ENCODE results near the gene TTBK2. TPM values are rescaled to one million over a fixed set of nuclear protein-coding genes. Genes with fewer than 3 reads are reported as not detected.

TTBK2 gene
- total and polyA plus RNA-seq, 10 donors: 1.4 to 27.8 (median 19.5) TPM

GRCh38 chr15:42692536-42692935 is 228.0 kb downstream of the TTBK2 start:
- no peak for TF ChIP-seq CTCF (IDR thresholded peaks at IDR 0.05 in 8 of 11, conservative IDR thresholded peaks at IDR 0.05 in 3 of 11)
- TF ChIP-seq POLR2A (IDR thresholded peaks at IDR 0.05): no peak
- no peak for TF ChIP-seq POLR2AphosphoS5 (IDR thresholded peaks at IDR 0.05)
- 80 to 100% (median 100%) methylated on average over 1 of the region's 1 CpG for WGBS, 5 donors
- Histone ChIP-seq H3K9me3 (no peaks in the 10 kb centered on the region), H3K36me3 (peaks cover 0 to 86% (median 8%) of the 10 kb centered on the region in 6 donors), H3K27me3 (replicated peaks in 1 of 7) (no peaks in the 10 kb centered on the region), H3K4me1 (no peaks in the 10 kb centered on the region), H3K27ac (no peak overlapping the region), H3K4me3 (no peak overlapping the region)
- intact Hi-C loops (cut with DNase I; ENCODE audit: low total_unique reads): no loop called here
- no peak for DNase-seq

GRCh38 chr15:42691770-42692169 is 228.8 kb downstream of the TTBK2 start:
- Histone ChIP-seq H3K36me3 (peaks cover 0 to 88% (median 8%) of the 10 kb centered on the region in 6 donors), H3K27ac (no peak overlapping the region), H3K4me1 (no peaks in the 10 kb centered on the region), H3K9me3 (no peaks in the 10 kb centered on the region), H3K4me3 (no peak overlapping the region), H3K27me3 (replicated peaks in 1 of 7) (no peaks in the 10 kb centered on the region)
- intact Hi-C loops (cut with DNase I; ENCODE audit: low total_unique reads): no loop called here
- TF ChIP-seq CTCF (IDR thresholded peaks at IDR 0.05 in 8 of 11, conservative IDR thresholded peaks at IDR 0.05 in 3 of 11) (no peak), POLR2AphosphoS5 (IDR thresholded peaks at IDR 0.05) (no peak), POLR2A (IDR thresholded peaks at IDR 0.05) (no peak)
- 91 to 95% (median 93%) methylated on average over 7 to 9 of the region's 9 CpGs for WGBS, 5 donors
- DNase-seq: no peak

GRCh38 chr15:42691308-42691707 is 229.3 kb downstream of the TTBK2 start:
- no peaks in the 10 kb centered on the region for H3K27me3 ChIP-seq (replicated peaks in 1 of 7)
- no peak overlapping the region for H3K4me3 ChIP-seq
- no peak overlapping the region for H3K27ac ChIP-seq
- no peak for DNase-seq
- intact Hi-C loops (cut with DNase I; ENCODE audit: low total_unique reads): no loop called here
- WGBS, 5 donors: 62 to 88% (median 69%) methylated on average over 4 of the region's 4 CpGs
- no peaks in the 10 kb centered on the region for H3K4me1 ChIP-seq
- no peaks in the 10 kb centered on the region for H3K9me3 ChIP-seq
- peaks cover 0 to 89% (median 6%) of the 10 kb centered on the region in 6 donors for H3K36me3 ChIP-seq
- TF ChIP-seq POLR2AphosphoS5 (IDR thresholded peaks at IDR 0.05): no peak
- TF ChIP-seq CTCF (IDR thresholded peaks at IDR 0.05 in 8 of 11, conservative IDR thresholded peaks at IDR 0.05 in 3 of 11): no peak
- no peak for TF ChIP-seq POLR2A (IDR thresholded peaks at IDR 0.05)

Small RNA genes lying within 50 kb of the gene (small RNA-seq; reads per million reads assigned to genes)
- 0 reads per million in 4 donors for gene KRT8P50

Other genes with a start within 250 kb of the TTBK2 start
- 10 to 100 TPM; 12.4 to 21.6 (median 18.3) TPM for gene CDAN1, start 183.7 kb downstream of the TTBK2 start, total RNA-seq
- gene CDAN1, start 183.7 kb downstream of the TTBK2 start, polyA plus RNA-seq: 10 to 100 TPM in 2 of 3 donors, 1 to 10 TPM in 1; 7.5 to 12.9 (median 12.1) TPM
- gene UBR1, start 185.3 kb upstream of the TTBK2 start, total RNA-seq: 10 to 100 TPM; 35.3 to 69.2 (median 45.9) TPM
- gene UBR1, start 185.3 kb upstream of the TTBK2 start, polyA plus RNA-seq: 1 to 10 TPM; 4.3 to 5.9 (median 4.7) TPM
- gene TMEM62, start 212.8 kb upstream of the TTBK2 start, total RNA-seq: 10 to 100 TPM; 24.4 to 47.7 (median 30.6) TPM
- gene TMEM62, start 212.8 kb upstream of the TTBK2 start, polyA plus RNA-seq: 10 to 100 TPM; 17.7 to 35.5 (median 21.7) TPM